ENCODE measurements around the gene NUDT16L1.

DNA sequence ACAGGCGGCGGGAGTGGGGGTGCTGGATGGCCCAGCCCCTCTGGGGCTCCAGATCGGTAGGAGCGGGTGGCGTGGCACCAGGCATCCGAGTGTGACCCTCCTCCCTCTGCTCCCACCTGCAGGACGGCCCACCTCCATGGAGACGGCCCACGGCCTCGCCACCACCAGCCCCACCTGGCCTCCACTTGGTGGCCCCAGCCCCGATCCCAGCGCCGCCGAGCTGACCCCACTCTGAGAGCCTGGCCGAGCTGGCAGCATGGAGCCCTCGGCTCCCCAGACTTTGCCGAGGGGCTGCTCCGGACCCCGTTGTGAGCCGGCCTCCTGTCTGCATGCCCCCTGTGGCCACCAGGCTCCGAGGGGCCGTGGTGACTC is 4.7 kb upstream of the NUDT16L1 start:
- TF ChIP-seq POLR2A (IDR thresholded peaks at IDR 0.05; ENCODE audit: control extremely low read depth in 1 of 2, low read depth in 2 of 2, low read length in 2 of 2): no peak
- TF ChIP-seq CHD1 (IDR thresholded peaks at IDR 0.05; ENCODE audit: low read depth, low read length): no peak
- no peak for TF ChIP-seq GABPA (IDR thresholded peaks at IDR 0.05; ENCODE audit: borderline replicate concordance, insufficient read depth, low read length)
- no peak for TF ChIP-seq TAF1 (IDR thresholded peaks at IDR 0.05; ENCODE audit: low read depth, low read length)
- TF ChIP-seq, protein P1, sequence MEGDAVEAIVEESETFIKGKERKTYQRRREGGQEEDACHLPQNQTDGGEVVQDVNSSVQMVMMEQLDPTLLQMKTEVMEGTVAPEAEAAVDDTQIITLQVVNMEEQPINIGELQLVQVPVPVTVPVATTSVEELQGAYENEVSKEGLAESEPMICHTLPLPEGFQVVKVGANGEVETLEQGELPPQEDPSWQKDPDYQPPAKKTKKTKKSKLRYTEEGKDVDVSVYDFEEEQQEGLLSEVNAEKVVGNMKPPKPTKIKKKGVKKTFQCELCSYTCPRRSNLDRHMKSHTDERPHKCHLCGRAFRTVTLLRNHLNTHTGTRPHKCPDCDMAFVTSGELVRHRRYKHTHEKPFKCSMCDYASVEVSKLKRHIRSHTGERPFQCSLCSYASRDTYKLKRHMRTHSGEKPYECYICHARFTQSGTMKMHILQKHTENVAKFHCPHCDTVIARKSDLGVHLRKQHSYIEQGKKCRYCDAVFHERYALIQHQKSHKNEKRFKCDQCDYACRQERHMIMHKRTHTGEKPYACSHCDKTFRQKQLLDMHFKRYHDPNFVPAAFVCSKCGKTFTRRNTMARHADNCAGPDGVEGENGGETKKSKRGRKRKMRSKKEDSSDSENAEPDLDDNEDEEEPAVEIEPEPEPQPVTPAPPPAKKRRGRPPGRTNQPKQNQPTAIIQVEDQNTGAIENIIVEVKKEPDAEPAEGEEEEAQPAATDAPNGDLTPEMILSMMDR (IDR thresholded peaks at IDR 0.05; ENCODE audit: control extremely low read depth in 1 of 3, insufficient read depth in 1 of 3, low read depth in 1 of 3, low read length in 3 of 3): no peak

All from H1 (cell line).